CD4-positive, alpha-beta T cell treated with Interleukin-15 for 1 hour (primary cell): ENCODE results near the gene ITPKB.
A peak's percentile ranks its signal among the peaks of the same experiment; 100 is the strongest.

Experiments
- DNase-seq: peaks from one replicate; pipeline ENCODE4 v3.0.0-alpha.2; 2020

The ITPKB gene

GRCh38 chr1:226682871-226683814, 55.9 kb downstream of the ITPKB start:
- DNase-seq = no peak

GRCh38 chr1:226681652-226682493, 57.2 kb downstream of the ITPKB start:
- DNase-seq = no peak

GRCh38 chr1:226680653-226681052, 58.4 kb downstream of the ITPKB start:
- no peak for DNase-seq

GRCh38 chr1:226679853-226680516, 59.1 kb downstream of the ITPKB start:
- DNase-seq = peak; percentile 83

GRCh38 chr1:226679262-226679661, 59.8 kb downstream of the ITPKB start:
- no peak for DNase-seq

GRCh38 chr1:226678701-226679100, 60.4 kb downstream of the ITPKB start:
- DNase-seq = peak; percentile 35

- no peak for DNase-seq
These were observed 60.8 kb downstream of the ITPKB start for GRCh38 chr1:226678251-226678650.

- peak; percentile 82 for DNase-seq
These were observed 61.8 kb downstream of the ITPKB start for GRCh38 chr1:226677027-226678020.

- no peak for DNase-seq
These were observed 62.7 kb downstream of the ITPKB start for GRCh38 chr1:226676381-226676780.

- DNase-seq = no peak
These were observed 63.2 kb downstream of the ITPKB start for GRCh38 chr1:226675715-226676357.

- peak; percentile 89 for DNase-seq
These were observed 64.0 kb downstream of the ITPKB start for GRCh38 chr1:226674892-226675714.

GRCh38 chr1:226672339-226672762, 66.7 kb downstream of the ITPKB start:
- DNase-seq = no peak

GRCh38 chr1:226671277-226671676, 67.8 kb downstream of the ITPKB start:
- peak; percentile 5 for DNase-seq

GRCh38 chr1:226670073-226670472, 69.0 kb downstream of the ITPKB start:
- DNase-seq = no peak

- no peak for DNase-seq
These were observed 70.9 kb downstream of the ITPKB start for GRCh38 chr1:226668173-226668560.

GRCh38 chr1:226666692-226667091, 72.4 kb downstream of the ITPKB start:
- no peak for DNase-seq

- no peak for DNase-seq
These were observed 72.9 kb downstream of the ITPKB start for GRCh38 chr1:226666164-226666506.

GRCh38 chr1:226665505-226666163, 73.4 kb downstream of the ITPKB start:
- DNase-seq = no peak

- no peak for DNase-seq
These were observed 74.5 kb downstream of the ITPKB start for GRCh38 chr1:226664413-226665101.
